Ishikawa (cell line): ENCODE data around the gene SLK.

Source experiments
- CEBPB ChIP-seq: IDR thresholded peaks from 2 replicates; pipeline ENCODE4 v1.6.1; 2012
- CREB1 ChIP-seq: IDR thresholded peaks from 2 replicates; pipeline ENCODE4 v1.6.1; 2012; ENCODE audit warnings: low read depth
- EGR1 ChIP-seq: IDR thresholded peaks from 2 replicates; pipeline ENCODE4 v1.6.1; 2012
- EP300 ChIP-seq: IDR thresholded peaks from 2 replicates; pipeline ENCODE4 v1.6.1; 2012; ENCODE audit warnings: borderline replicate concordance
- FOXM1 ChIP-seq: IDR thresholded peaks from 2 replicates; pipeline ENCODE4 v1.6.1; 2012; ENCODE audit warnings: low read depth, borderline replicate concordance
- NFIC ChIP-seq: IDR thresholded peaks from 2 replicates; pipeline ENCODE4 v1.6.1; 2012
- RAD21 ChIP-seq: IDR thresholded peaks from 2 replicates; pipeline ENCODE4 v1.6.1; 2012; ENCODE audit warnings: low read depth
- TAF1 ChIP-seq: IDR thresholded peaks from 2 replicates; pipeline ENCODE4 v1.6.1; 2012; ENCODE audit warnings: low read depth, mild to moderate bottlenecking
- TCF12 ChIP-seq: IDR thresholded peaks from 2 replicates; pipeline ENCODE4 v1.6.1; 2012; ENCODE audit warnings: low read depth
- TEAD4 ChIP-seq: IDR thresholded peaks from 2 replicates; pipeline ENCODE4 v1.6.1; 2012
- YY1 ChIP-seq: IDR thresholded peaks from 2 replicates; pipeline ENCODE4 v1.6.1; 2012; ENCODE audit warnings: low read depth
- ZBTB7A ChIP-seq: IDR thresholded peaks from 2 replicates; pipeline ENCODE4 v1.6.1; 2012; ENCODE audit warnings: low read depth
- TF ChIP-seq, protein P1 (sequence below): IDR thresholded peaks from 2 replicates; pipeline ENCODE4 v1.6.1; 2012; ENCODE audit warnings: low read depth, mild to moderate bottlenecking
- TF ChIP-seq, protein P2 (sequence below): IDR thresholded peaks from 2 replicates; pipeline ENCODE4 v1.6.1; 2012
- TF ChIP-seq, protein P3 (sequence below): IDR thresholded peaks from 2 replicates; pipeline ENCODE4 v1.6.1; 2012

SLK gene

DNA sequence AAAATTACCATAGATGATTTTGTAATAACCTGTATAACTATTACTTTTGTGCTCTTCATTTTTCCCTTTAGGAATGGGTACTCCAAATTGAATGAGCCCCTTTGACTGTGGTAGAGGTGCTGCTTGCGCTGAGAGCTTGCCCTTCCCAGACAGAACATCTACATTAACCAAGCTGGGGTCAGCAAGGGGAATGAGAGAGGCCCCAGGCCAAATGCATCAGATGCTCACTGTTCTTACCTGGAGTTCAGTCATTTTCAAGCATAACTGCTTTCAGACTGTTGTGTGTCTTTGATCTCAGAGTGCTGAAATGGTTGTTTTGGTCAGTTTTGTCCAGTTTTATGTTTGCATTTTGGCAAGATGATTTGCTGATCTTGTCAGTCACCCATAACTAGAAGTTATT, 41.3 kb upstream of the SLK start:
- TF ChIP-seq CREB1: no peak
- no peak for TF ChIP-seq FOXM1
- no peak for TF ChIP-seq EGR1

DNA sequence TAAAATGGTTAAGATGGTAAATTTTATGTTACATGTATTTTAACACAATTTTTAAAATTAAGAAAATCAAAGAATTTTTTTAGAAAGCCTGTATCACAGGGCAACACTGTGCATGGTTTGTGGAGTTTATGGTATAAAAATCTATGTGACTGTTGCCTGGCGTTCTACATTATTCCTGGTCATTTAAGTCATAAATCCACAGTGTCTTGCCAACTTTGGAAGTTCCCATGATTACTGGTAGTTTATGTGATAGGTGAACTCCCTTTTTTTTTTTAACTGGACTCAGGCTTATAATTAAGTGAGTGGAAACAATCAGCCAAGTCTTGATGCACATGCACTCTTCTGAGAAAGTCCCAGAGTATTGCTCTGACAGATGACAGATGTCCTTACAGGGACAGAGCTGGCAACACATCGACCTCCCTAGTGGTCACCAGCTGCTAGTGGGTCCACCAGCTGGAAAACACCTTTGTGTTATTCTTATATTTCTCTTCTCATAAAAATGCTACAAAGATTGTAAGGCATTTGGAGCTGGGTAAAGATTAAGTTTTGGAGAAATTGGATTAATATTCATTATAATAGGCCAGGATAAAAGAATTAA, 40.1 kb upstream of the SLK start:
- TF ChIP-seq RAD21 (no peak), TCF12 (no peak), TEAD4 (no peak), EP300 (no peak)
- TF ChIP-seq, protein P1, sequence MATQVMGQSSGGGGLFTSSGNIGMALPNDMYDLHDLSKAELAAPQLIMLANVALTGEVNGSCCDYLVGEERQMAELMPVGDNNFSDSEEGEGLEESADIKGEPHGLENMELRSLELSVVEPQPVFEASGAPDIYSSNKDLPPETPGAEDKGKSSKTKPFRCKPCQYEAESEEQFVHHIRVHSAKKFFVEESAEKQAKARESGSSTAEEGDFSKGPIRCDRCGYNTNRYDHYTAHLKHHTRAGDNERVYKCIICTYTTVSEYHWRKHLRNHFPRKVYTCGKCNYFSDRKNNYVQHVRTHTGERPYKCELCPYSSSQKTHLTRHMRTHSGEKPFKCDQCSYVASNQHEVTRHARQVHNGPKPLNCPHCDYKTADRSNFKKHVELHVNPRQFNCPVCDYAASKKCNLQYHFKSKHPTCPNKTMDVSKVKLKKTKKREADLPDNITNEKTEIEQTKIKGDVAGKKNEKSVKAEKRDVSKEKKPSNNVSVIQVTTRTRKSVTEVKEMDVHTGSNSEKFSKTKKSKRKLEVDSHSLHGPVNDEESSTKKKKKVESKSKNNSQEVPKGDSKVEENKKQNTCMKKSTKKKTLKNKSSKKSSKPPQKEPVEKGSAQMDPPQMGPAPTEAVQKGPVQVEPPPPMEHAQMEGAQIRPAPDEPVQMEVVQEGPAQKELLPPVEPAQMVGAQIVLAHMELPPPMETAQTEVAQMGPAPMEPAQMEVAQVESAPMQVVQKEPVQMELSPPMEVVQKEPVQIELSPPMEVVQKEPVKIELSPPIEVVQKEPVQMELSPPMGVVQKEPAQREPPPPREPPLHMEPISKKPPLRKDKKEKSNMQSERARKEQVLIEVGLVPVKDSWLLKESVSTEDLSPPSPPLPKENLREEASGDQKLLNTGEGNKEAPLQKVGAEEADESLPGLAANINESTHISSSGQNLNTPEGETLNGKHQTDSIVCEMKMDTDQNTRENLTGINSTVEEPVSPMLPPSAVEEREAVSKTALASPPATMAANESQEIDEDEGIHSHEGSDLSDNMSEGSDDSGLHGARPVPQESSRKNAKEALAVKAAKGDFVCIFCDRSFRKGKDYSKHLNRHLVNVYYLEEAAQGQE: no peak
- TF ChIP-seq, protein P2, sequence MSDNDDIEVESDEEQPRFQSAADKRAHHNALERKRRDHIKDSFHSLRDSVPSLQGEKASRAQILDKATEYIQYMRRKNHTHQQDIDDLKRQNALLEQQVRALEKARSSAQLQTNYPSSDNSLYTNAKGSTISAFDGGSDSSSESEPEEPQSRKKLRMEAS: no peak

DNA sequence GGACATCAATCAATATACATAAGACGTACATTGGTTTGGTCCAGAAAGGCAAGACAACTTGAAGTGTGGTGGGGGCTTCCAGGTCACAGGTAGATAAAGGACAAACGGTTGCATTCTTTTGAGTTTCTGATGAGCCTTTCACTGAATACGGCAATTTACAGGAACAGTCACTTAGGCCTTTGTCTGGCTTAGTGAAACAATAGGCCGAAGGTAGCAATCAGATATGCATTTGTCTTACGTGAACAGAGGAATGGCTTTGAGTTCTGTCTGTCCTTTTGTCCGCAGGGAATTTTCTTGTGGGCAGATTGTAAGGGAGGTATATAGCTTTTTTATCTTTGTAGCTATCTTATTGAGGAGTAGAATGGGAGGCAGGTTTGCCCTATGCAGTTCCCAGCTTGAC, 38.2 kb upstream of the SLK start:
- no peak for TF ChIP-seq ZBTB7A
- no peak for TF ChIP-seq NFIC
- TF ChIP-seq CEBPB: no peak
- TF ChIP-seq EGR1: no peak
- TF ChIP-seq TCF12: no peak
- TF ChIP-seq FOXM1: no peak
- TF ChIP-seq, protein P3, sequence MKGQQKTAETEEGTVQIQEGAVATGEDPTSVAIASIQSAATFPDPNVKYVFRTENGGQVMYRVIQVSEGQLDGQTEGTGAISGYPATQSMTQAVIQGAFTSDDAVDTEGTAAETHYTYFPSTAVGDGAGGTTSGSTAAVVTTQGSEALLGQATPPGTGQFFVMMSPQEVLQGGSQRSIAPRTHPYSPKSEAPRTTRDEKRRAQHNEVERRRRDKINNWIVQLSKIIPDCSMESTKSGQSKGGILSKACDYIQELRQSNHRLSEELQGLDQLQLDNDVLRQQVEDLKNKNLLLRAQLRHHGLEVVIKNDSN: no peak
- no peak for TF ChIP-seq TEAD4
- TF ChIP-seq TAF1: no peak
- TF ChIP-seq, protein P1: no peak
- no peak for TF ChIP-seq YY1
- TF ChIP-seq, protein P2: no peak
- no peak for TF ChIP-seq EP300
- TF ChIP-seq RAD21: no peak
- no peak for TF ChIP-seq CREB1

DNA sequence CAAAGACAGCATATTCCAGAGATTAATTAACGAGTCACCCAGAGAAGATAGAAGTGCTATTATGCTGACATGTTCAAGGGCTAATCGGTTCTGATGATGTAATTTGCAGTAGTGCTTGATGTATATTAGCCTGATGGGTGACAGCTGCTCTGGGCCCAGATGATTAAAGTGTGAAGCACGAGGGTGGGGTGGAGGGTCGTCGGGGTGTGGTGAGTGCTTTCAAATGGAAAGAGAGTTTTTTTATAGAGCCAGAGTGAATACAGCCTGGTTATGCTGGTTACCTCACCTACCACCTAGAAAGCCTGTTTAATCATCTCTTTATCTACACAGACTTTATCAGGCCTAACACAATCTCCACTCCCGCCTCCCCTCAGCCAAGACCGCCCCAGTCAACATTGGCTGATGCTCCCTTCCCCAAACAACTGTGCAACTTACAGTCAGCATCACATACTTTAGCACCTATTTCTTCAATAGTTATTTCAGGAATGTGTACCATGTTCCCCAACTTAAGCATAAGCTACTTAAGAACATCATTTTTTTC, 37.5 kb upstream of the SLK start:
- TF ChIP-seq CREB1: no peak
- TF ChIP-seq, protein P3: no peak
- TF ChIP-seq TAF1: no peak
- no peak for TF ChIP-seq CEBPB
- no peak for TF ChIP-seq RAD21
- TF ChIP-seq NFIC: no peak
- TF ChIP-seq, protein P2: no peak
- TF ChIP-seq TCF12: no peak

DNA sequence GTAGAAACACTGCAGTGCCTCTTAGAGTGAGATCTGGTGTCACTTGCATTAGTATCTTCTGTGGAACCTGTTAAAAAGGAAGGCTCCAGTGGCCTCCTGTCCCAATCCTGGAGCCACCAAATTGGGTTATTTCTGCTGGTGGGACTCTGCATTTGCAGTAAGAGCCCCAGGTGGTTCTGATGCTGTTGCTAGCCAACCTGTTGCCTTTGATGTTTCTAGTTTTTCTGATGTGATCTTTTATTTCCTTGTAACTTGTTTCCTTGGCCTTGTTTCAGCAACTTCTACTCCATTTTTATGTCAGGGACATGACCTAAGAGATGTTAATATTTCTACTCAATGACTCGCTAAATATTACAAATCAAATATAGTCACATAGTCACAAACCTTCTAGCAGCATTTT, 36.5 kb upstream of the SLK start:
- TF ChIP-seq, protein P2: no peak
- TF ChIP-seq, protein P3: no peak
- TF ChIP-seq CEBPB (no peak), FOXM1 (no peak), YY1 (no peak), TEAD4 (no peak), CREB1 (no peak), TCF12 (no peak), EGR1 (no peak), EP300 (no peak), ZBTB7A (no peak), RAD21 (no peak)
- TF ChIP-seq, protein P1: no peak
